ENCODE results near the gene PSMA8.
"Not testable (repeated sequence)": the region's sequence is repeated elsewhere in the genome, so short reads cannot be mapped to it uniquely, and the experiment has no call there.

The PSMA8 gene

GRCh38 chr18:26233208-26233607, 99.5 kb downstream of the PSMA8 start:
- DNase-seq (ENCODE audit: low spot score), result no peak

DNA sequence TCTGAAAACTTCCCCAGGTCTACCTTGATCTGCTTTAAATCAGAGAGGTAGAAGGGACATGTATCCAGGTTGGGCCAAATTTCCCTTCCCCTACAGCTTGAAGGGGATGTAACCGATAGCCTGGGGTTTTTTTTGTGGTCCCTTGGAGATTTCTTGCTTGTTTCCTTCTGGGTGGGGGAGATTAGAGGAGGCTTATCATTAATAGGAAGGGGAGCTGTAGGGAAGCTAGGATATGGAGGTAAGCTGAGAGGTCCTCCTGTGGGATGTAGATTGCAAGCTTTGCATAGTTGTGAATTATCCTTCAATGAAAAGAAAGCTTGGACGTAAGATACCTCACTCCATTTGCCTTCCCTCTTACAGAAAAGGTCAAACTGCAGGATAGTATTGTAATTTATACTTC, 103.7 kb downstream of the PSMA8 start:
- DNase-seq (ENCODE audit: low spot score), result not testable (repeated sequence)

- not testable (repeated sequence) for DNase-seq (ENCODE audit: low spot score)
Observed at GRCh38 chr18:26238718-26239117, 105.0 kb downstream of the PSMA8 start.

DNA sequence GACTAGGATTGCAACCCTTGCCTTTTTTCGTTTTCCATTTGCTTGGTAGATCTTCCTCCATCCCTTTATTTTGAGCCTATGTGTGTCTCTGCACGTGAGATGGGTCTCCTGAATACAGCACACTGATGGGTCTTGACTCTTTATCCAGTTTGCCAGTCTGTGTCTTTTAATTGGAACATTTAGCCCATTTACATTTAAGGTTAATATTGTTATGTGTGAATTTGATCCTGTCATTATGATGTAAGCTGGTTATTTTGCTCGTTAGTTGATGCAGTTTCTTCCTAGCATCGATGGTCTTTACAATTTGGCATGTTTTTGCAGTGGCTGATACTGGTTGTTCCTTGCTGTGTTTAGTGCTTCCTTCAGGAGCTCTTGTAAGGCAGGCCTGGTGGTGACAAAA, 108.7 kb downstream of the PSMA8 start:
- not testable (repeated sequence) for DNase-seq (ENCODE audit: low spot score)
